GM21515 (cell line): Measurements from ENCODE around the gene ASB16.
"Not testable (repeated sequence)": the region's sequence is repeated elsewhere in the genome, so short reads cannot be mapped to it uniquely, and the experiment has no call there.

Source experiments
- ATAC-seq: cut with Tn5 transposase; IDR thresholded peaks from one replicate; pipeline ENCODE4 v1.9.1; 2021; ENCODE audit not compliant: unreplicated experiment

The ASB16 gene

DNA sequence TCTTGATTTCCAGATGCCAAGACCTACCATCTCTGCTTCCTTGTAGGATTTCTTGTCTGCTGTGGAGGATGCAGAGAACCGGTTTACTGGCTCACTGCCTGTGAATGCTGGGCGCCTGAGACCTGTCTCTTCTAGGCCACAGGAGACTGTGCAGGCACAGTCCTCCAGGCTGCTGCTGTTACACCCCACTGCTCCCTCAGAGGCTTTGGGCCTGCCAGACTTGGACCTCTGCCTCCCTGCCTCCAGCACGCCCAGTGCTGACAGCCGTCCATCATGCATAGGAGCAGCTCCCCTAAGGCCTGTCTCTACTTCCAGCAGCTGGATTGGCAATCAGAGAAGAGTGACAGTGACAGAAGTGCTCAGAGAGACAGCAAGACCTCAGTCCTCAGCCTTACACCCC lies 22.7 kb upstream of the ASB16 start:
- no peak for ATAC-seq

DNA sequence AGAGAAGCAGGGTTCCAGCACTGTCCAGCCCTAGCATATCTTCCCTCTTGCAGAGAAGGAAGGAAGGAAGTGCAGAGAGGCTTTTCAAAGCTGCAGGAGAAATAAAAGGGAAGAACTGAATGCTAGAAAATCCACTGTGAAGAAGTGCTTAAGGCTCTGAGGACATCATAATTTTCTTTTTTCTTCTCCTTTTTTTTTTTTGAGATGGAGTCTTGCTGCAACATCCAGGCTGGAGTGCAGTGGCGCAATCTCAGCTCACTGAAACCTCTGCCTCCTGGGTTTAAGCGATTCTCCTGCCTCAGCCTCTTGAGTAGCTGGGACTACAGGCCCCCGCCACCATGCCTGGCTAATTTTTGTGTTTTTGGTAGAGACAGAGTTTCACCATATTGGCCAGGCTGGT lies 21.4 kb upstream of the ASB16 start:
- ATAC-seq, result not testable (repeated sequence)

DNA sequence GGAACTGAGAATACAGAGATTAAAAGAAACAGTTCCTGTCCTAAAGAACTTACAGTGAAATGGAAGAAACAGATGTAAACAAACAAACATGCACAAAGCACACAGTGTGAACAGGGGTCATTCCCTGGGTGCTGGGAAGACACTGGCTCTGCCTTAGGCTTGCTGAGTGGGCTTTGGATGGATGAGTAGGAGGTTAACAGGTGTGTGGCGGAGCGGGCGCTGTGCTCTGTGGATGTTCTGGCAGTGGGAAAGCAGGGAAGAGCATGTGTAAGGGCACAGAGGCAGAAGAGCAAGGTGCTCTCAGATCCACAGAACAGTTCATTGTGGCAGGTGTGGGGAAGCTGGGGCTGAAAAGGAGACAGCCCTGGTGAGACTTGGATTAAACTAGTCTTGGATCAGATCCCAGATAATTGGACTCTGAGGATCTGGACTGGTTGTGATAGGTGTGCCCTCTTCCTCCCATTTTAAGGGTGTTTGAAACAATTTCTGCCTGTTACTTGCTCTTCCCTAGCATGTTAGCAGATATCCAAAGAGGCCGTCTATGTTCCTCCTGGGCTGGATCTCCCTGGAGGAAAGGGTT lies 20.7 kb upstream of the ASB16 start:
- ATAC-seq, result no peak

DNA sequence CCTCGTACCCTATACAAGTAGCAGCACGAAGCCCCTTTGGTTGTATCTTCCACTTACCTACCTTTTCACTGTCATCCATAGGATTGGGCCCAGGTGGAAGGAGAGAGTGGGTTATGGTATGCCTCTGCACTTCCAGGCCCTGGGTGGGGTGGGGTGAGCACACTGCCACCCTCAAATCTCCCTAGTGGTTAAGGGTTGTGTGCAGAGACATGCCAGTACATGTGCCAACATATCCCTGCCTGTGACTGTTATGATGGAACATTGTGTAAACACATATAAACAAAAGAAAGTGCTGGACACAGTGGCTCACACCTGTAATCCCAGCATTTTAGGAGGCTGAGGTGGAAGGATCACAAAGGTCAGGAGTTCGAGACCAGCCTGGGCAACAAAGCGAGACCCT lies 17.6 kb upstream of the ASB16 start:
- no peak for ATAC-seq

DNA sequence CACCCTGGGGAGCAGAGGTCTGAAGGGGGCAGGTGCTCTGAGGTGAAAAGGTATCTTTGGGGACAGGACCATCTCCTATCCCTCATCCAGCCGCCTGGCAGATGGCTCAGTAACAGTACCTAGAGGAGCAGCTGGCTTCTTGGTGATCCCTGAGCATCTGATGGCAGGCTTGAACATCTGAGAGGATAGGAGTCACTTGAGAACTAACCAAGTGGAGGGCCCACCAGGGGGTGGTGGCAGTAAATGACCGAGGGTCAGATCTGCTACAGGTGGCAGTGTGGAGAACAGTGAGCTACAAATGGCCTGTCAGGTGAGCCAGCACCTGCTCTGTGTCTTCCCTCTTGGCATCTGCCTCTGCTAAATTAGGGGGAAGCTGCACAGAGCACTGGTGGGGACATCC lies 15.0 kb upstream of the ASB16 start:
- ATAC-seq, result no peak

DNA sequence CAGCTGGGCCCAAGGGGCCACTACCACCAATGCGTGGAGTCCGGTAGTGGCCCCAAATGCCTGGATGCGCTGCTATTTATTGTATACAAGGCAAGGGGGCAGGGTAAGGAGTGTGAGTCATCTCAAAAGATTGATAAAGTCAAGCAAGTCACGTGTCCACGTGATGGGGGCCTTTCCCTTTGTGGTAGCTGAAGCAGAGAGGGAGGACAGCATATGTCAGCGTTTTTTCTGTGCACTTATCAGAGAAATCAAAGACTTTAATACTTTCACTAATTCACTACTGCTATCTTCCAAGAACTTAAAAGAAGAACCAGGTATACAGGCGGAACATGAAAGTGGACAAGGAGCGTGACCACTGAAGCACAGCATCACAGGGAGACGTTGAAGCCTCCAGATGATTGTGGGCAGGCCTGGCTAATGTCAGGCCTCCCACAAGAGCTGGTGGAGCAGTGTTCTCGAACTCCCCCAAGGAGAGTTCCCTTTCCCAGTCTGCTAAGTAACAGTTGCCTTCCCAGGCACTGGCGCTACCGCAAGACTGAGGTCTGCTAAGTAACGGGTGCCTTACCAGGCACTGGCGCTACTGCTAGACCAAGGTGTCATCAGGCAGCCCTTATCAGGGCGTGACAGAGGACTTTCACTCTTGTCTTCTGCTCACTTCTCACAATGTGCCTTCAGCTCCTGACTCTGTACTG lies 10.8 kb upstream of the ASB16 start:
- no peak for ATAC-seq

DNA sequence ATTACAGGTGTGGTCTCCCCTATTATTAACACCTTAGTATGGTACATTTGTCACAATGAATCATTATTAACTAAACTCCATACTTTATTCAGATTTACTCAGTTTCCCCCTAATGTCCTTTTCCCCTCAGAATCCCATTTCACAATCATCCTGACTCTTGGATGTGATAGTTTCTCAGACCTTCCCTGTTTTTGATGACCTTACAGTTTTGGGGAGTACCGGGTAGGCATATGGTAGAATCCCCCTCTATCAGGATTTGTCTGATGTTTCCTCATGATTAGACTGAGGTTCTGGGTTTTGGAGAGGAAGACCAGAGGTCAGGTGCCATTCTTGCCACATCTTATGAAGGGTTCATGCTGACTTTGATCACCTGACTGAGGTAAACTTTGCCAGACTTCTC lies 6.0 kb upstream of the ASB16 start:
- ATAC-seq, result no peak

DNA sequence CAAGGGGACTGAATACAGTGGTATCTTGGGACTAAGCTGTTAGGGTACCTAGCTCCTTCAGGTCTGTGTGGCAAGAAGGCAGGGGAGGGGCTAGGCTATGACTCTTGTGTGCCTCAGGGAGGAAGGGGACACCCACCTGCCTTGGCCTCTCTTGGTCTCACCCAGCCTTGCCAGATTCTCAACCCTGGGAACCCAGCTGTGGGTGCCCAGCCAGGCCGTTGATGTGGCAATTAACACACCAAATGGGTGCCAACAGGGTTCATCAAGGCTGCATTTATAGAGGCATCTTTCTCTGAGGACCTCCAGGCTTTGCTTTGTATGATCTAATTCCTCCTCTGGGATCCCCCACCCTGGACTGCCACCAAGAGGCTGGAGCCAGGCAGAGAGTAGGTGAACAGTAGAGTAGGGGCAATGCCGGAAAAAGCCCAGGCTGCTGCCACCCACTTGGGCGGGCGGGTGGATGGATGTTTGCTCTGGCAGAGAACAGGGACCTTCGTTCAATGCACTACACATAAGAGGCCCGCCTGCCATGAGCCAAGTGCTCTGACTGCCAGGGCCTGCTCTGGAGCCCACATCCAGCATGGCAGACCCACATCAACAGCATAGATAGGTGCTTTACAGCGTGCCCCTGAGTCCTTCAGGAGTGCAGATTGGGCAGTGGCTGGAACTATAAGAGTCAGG lies 3.2 kb upstream of the ASB16 start:
- ATAC-seq, result no peak

DNA sequence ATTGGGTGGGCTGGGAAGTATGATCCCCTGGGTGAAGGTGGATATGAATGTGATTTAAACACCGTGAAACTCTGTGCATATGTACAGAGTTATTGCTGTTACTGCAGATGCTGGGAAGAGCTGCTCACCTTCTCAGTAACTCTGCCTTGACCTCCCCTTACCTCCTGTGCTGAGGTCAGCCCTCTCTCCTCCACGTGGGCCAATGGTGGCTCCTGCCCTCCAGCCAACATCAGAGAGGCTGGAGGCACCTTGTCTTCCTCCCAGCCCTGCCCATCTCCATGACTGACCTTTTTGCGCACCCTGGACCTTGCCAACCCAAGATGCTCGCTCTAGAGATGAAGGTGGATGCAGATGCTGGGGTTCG lies 387 bp upstream of the ASB16 start:
- no peak for ATAC-seq

DNA sequence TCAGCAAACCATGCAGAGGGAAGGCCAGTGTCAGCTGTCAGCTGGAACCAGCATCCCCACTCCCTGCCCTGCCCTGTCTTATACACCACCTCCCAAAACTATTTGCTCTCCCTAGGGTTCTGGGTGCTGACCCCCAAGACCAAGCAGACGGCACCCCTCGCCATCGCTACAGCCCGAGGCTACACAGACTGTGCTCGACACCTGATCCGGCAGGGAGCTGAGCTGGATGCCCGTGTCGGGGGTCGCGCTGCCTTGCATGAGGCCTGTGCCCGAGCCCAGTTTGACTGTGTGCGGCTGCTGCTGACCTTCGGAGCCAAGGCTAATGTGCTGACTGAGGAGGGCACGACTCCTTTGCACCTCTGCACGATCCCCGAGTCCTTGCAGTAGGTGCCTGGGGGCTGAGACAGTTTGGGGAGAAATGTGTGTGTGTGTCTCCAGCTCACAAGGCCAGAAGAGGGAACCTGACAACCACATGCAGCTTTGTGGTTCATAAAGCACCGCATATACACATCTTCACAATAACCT lies 1.5 kb downstream of the ASB16 start:
- no peak for ATAC-seq

DNA sequence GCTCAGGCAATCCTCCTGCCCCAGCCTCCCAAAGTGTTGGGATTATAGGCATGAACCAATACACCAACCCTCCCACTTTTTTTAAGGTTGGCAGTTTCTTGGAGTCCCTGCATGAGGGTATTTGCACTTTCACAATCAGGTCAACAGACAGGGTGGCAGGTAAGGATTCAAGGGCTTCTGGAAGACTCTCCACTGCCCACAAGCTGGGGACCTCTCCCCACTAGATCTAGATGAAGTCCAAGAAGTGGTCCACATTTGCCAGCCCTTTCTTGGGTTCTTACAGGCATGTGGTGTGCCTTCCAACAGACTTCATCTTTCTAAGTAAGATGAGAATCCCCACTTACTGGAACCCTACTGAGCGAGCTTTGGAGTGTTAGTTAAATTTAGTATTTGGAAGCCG lies 3.9 kb downstream of the ASB16 start:
- no peak for ATAC-seq

DNA sequence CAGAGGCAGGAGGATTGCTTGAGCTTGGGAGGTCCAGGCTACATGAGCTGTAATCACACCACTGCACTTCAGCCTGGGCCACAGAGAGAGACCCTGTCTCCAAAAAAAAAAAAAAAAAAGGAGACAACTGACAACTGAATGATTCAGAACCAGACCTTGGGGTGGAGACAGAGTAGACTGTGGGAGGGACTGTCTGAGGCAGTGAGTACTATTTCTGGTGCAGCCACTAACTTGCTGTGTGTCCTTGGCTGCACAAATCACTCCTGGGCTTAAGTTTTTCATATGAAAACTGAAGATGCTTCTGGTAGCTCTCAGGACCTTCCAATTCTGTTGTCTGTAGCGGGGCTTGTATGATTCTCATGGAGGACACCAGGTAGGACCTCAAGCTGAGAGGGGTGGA lies 5.8 kb downstream of the ASB16 start:
- ATAC-seq, result no peak

DNA sequence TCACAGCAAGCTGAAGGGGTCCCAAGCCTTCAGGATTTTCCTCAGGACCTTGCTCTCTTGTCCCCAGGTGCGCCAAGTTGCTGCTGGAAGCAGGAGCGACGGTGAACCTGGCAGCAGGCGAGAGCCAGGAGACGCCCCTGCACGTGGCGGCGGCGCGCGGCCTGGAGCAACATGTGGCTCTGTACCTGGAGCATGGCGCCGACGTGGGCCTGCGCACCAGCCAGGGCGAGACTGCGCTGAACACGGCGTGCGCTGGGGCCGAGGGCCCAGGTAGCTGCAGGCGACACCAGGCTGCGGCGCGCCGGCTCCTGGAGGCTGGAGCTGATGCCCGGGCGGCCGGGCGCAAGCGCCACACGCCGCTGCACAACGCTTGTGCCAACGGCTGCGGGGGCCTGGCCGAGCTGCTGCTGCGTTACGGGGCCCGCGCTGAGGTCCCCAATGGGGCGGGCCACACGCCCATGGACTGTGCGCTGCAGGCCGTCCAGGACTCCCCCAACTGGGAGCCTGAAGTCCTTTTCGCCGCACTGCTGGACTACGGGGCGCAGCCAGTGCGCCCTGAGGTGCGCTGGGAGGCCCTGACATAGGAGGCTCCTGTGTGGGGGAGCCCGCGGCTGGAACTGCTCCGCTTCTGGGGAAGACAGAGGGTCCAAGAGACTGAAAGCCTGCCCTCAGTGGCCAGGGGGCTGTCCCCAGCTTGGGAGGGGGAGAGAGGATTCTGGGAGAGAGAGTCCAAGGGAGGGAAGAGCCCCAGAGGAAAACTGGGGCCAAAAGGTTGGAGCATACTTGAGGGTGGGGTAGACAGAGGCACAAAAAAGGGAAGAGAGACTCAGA lies 6.4 kb downstream of the ASB16 start:
- no peak for ATAC-seq

DNA sequence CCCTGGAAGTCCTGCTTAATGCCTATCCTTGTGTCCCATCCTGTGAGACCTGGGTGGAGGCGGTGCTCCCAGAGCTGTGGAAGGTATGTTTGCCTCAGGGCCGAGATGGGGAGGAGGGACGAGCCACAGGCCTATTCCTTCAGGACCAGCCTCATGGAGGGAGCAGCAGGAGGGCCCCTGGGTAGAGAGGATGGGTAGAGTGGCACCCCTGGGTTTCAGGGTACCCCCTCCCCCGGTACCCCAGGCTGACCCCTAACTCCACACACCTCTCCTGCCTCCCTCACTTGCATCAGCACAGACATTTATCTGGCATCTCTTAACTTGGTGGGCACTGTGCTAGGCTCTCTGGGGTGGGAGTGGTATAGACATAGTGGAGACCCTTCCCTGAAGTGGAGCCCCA lies 7.1 kb downstream of the ASB16 start:
- no peak for ATAC-seq

DNA sequence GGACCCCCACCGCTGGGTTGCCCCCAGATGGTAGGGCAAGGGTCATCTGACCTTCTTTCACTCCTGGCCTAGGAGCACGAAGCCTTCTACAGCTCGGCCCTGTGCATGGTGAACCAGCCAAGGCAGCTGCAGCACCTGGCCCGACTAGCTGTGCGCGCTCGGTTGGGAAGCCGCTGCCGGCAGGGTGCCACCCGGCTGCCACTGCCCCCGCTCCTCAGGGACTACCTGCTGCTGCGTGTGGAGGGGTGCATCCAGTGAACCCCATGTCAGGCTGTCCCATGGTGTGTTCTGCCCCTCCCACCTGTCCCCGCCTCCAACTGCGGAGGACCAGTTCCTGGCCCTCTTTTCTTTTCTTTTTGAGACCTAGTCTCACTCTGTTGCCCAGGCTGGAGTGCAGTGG lies 7.6 kb downstream of the ASB16 start:
- ATAC-seq, result no peak

DNA sequence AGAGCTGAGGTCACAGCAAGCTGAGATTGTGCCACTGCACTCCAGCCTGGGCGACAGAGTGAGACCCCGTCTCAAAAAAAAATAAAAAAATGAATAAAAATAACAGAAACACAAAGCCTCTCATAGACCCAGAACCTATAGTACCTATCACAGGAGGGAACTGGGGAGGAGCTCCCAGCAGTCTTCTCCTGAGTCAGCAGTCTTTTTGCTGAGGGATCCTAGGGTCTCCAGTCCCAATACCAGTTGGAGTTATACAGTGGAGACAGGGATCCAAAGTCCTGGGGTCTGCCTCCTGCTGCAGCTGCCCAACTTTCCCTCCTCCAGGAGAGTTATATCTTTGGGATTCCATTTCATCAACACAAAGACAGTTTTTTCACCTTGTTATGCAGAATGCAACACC lies 12.5 kb downstream of the ASB16 start:
- ATAC-seq, result no peak

DNA sequence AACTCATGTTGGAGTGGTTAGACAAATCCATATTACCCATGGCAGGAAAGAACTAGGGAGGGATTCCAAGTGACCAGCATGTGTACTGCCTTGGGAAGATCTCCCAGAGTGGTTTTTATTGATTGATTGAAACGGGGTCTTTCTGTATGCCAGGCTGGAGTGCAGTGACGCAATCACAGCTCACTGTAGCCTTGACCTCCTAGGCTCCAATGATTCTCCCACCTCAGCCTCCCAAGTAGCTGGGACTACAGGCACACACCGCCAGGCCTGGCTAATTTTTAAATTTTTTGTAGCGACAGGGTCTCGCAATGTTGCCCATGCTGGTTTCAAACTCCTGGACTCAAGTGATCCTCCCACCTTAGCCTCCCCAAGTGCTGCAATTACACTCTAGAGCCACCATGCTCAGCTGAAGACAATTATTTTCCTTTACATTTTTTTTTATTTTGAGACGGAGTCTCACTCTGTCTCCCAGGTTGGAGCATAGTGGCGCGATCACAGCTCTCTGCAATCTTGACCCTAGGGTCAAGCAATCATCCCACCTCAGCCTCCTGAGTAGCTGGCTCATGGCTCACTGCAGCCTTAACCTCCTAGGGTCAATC lies 13.8 kb downstream of the ASB16 start:
- no peak for ATAC-seq

DNA sequence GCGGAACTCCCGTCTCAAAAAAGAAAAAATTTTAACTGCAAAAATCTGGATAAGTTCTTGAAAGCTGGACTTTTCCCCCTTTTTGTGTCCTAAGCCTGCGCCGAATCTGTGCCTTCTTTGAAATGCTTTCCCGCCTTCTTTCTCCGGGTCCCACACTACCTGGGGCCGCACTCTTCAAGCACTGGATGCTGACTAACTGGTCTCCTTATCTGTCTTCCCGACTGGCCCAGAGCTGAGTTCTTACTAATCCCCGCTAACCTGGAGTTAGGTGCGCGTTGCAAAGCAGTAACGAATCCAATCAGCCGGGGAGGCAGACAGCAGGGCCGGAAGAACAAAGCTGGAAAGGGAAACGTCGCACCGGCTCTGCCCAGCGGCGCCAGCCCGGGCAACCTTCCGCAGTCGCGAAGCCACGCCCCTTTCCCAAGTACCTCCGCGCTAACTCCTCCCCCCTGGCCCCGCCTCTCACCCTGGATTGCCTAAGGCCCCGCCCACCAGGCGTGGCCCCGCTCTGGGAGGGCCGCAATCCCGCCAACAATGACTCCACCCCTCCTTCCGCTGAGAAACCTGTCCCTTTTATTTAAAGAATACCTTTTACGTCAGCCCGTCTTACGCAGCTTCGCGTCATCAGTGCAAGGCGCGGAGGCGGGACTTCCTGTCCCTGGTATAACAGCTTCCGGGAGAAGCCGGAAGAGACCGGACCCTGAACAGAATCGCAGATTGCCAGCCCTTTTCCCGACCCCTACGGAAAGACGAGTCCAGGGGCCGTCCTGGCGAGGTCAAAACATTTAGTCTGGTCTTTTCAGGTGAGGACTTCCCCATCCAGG lies 16.0 kb downstream of the ASB16 start, which contains the start of gene TMUB2:
Gene TMUB2, plus strand, starts transcription at position 666 of the 824 bp plus-strand sequence. CDS start 737 bp downstream, outside the sequence.
- peak; percentile 79 for ATAC-seq

DNA sequence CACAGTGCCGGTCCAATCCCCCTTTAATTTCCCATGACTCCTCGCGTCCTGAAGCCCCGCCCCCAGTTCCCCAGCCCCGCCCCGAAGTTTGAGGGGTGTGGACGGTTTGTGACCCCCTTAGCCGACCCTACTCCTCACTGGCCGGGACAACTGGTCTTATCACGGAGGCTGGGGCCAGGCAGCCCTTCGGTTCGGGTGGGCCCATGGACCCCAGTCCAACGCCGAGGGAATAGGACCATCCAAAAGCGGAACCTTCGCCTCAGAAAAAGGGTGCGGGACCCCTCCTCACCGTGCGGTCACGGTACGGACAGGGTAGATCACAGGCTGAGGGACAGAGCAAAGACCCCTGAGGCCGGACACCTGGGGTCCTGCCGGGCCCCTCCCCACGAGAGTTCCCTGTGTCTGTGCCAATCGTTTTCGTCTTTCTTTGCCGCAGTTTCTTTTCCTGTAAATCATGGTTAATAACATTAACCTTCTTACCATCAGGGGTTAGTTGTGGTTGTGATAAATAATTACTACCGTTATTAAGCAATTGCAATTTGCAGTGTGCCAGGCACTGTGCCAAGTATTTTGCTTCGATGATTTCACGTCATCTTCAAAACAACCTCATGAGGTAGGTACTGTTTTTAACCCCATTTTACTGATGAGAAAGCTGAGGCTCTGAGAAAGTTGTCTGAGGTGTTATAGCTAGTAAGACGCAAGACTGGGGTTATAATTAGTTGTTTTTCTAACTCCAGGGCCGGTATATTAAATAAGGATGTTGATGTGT lies 16.8 kb downstream of the ASB16 start:
- peak; percentile 41 for ATAC-seq
